Upper lobe of left lung (tissue), 6 donors: ENCODE results near the gene TMEM106C. TPM values are rescaled to one million over a fixed set of nuclear protein-coding genes. Genes with fewer than 3 reads are reported as not detected.

Source experiments
- ATAC-seq, 2 donors: fragments of 200-7000 bp; cut with Tn5 transposase; one replicate each; pipeline ENCODE4 v1.9.1; 2022; ENCODE audit warnings: mild to moderate bottlenecking in 2 of 2, moderate library complexity in 2 of 2; ENCODE audit not compliant: low FRiP score in 2 of 2
- DNase-seq, 2 donors: peaks; one replicate each; pipeline ENCODE4 v3.0.0-alpha.2; 2019 to 2020
- H3K27ac ChIP-seq, 4 donors: fragments of 200-600 bp; sonication (generic); one replicate each; pipeline ENCODE4 v1.5.1; 2016 to 2019
- H3K27me3 ChIP-seq, 4 donors: fragments of 200-600 bp; sonication (generic); one replicate each; pipeline ENCODE4 v1.5.1; 2017 to 2019
- H3K36me3 ChIP-seq, 4 donors: fragments of 200-600 bp; sonication (generic); one replicate each; pipeline ENCODE4 v1.5.1; 2016 to 2019
- H3K4me1 ChIP-seq, 4 donors: fragments of 200-600 bp; sonication (generic); one replicate each; pipeline ENCODE4 v1.5.1; 2018 to 2019
- H3K4me3 ChIP-seq, 4 donors: fragments of 200-600 bp; sonication (generic); one replicate each; pipeline ENCODE4 v1.5.1; 2017 to 2019; ENCODE audit warnings: mild to moderate bottlenecking in 2 of 4, moderate library complexity in 1 of 4
- H3K9me3 ChIP-seq, 4 donors: fragments of 200-600 bp; sonication (generic); one replicate each; pipeline ENCODE4 v1.5.1; 2018 to 2019
- CTCF ChIP-seq, 6 experiments: fragments of 450-650 bp in 4 of 6; fragments of 200-600 bp in 2 of 6; sonication (generic) in 2 of 6; IDR thresholded peaks; one replicate each; pipeline ENCODE4 v1.5.1; 2016 to 2019; ENCODE audit warnings: antibody characterized with exemption in 6 of 6
- EP300 ChIP-seq, 4 donors: sonication (generic); formaldehyde crosslinking; IDR thresholded peaks; one replicate each; pipeline ENCODE4 v1.5.1; 2017; ENCODE audit warnings: antibody characterized with exemption in 4 of 4, control low read depth in 2 of 4
- POLR2A ChIP-seq, 4 donors: fragments of 450-650 bp; IDR thresholded peaks; one replicate each; pipeline ENCODE4 v1.5.1; 2016 to 2017; ENCODE audit warnings: antibody characterized with exemption in 4 of 4, mild to moderate bottlenecking in 2 of 4
- POLR2AphosphoS5 ChIP-seq, 2 donors: sonication (generic); formaldehyde crosslinking; IDR thresholded peaks; one replicate each; pipeline ENCODE4 v1.5.1; 2017; ENCODE audit warnings: antibody characterized with exemption in 2 of 2
- WGBS, 2 donors: methylation state at CpG; one replicate each; pipeline ENCODE4 v1.1.5; 2017 to 2018; 5-methylcytosine and 5-hydroxymethylcytosine counted together
- total RNA-seq, 6 donors: library from RNA; depleted of rRNA in 4 of 6; stranded (reverse); fragments of >200 nt in 4 of 6; gene quantifications; one replicate each; pipeline versions ENCODE4 v1.1.0 to v1.2.1, GENCODE V29; 2016 to 2021
- donor health status: DM: no; HTN: no; CAD: no; lungs with moderate emphysema.
- donor health status: DM: no; HTN: yes; CAD: no; lungs with severe emphysema.

Gene TMEM106C
- total RNA-seq, 6 donors from 2014 or later, result 32.8 to 90.6 (median 38.5) TPM

DNA sequence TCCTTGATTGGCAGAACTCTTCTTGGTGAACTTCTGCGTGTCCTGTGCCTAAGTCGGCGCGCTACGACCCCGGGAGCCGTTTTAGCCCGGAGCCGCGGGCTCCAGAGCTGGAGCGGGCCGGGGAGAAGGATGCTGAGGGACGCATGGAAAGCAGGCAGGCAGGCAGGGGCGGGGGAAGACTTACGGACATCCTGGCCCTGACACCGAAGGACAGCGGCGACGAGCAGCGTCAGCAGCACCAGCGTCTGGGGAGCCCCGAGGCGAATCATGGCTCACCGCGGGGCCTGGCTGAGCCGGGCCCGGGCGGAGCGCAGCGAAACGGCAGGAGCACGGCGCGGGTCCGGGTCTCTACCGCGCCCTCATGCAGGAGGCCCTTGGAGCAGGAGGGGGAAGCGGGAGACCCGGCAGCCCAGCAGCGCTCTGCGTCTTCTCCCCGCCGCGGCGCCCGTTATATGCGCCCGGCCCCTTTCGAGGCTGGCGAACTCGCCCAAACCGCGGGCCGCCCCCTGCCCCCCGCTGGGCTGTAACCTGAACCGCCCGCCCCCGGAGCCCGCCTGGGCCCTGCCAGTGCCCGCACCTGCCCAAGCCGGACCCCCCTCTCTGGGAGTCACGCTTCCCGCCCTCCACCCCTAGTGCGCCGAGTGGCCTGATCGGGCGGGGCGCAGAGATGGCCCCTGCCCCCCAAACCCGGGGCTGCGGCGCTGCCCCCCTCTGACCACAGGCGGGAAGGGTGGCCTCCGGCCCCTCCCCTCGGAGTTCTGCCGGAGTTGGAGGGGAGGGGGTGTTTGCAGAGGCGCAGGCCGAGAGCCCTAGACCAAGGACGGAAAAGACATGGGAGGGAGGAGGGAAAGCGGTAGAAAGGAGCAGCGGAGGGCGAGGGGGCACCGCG, 40.9 kb downstream of the TMEM106C start, which contains the start of gene COL2A1:
Gene COL2A1, minus strand, starts transcription at position 424 of the 889 bp plus-strand sequence. Its CDS starts 155 bp downstream, at position 269.
- Histone ChIP-seq H3K4me3 (peak within 1 kb of the TSS in 3 of 4 donors; percentile 13 to 51 (median 42)), H3K27ac (no peak within 1 kb of the TSS), H3K27me3 (peaks cover 0 to 45% (median 35%) of the 10 kb centered on the region in 4 donors), H3K4me1 (peaks cover 41 to 47% (median 44%) of the 10 kb centered on the region in 4 donors), H3K36me3 (no peaks in the 10 kb centered on the region), H3K9me3 (no peaks in the 10 kb centered on the region)
- TF ChIP-seq POLR2A (IDR thresholded peaks at IDR 0.05) (no peak), EP300 (IDR thresholded peaks at IDR 0.05) (no peak), CTCF (IDR thresholded peaks at IDR 0.05) (no peak), POLR2AphosphoS5 (IDR thresholded peaks at IDR 0.05) (no peak)
- 1 to 4% methylated on average over 18 to 37 of the region's 83 CpGs for WGBS, 2 donors
- ATAC-seq (peak in 1 of 2 donors; percentile 41), DNase-seq (peak in 1 of 2 donors; percentile 84)

- 32 to 35% methylated on average over 17 to 20 of the region's 30 CpGs for WGBS, 2 donors
- Histone ChIP-seq H3K36me3 (no peaks in the 10 kb centered on the region), H3K9me3 (no peaks in the 10 kb centered on the region), H3K4me3 (peak overlapping the region in 1 of 4 donors; percentile 42), H3K27me3 (peaks cover 0 to 45% (median 35%) of the 10 kb centered on the region in 4 donors), H3K27ac (no peak overlapping the region), H3K4me1 (peaks cover 41 to 47% (median 44%) of the 10 kb centered on the region in 4 donors)
- ATAC-seq (no peak), DNase-seq (peak in 1 of 2 donors; percentile 41)
- TF ChIP-seq POLR2AphosphoS5 (IDR thresholded peaks at IDR 0.05), result no peak
These were observed 41.8 kb downstream of the TMEM106C start for GRCh38 chr12:48005001-48005749.

GRCh38 chr12:48005750-48006021, 42.3 kb downstream of the TMEM106C start:
- Histone ChIP-seq H3K27me3 (peaks cover 0 to 45% (median 35%) of the 10 kb centered on the region in 4 donors), H3K4me3 (no peak overlapping the region), H3K36me3 (no peaks in the 10 kb centered on the region), H3K27ac (no peak overlapping the region), H3K4me1 (peaks cover 41 to 46% (median 44%) of the 10 kb centered on the region in 4 donors), H3K9me3 (no peaks in the 10 kb centered on the region)
- DNase-seq (no peak), ATAC-seq (no peak)
- TF ChIP-seq POLR2A (IDR thresholded peaks at IDR 0.05), result no peak
- no peak for TF ChIP-seq EP300 (IDR thresholded peaks at IDR 0.05)
- TF ChIP-seq POLR2AphosphoS5 (IDR thresholded peaks at IDR 0.05), result no peak
- TF ChIP-seq CTCF (IDR thresholded peaks at IDR 0.05), result no peak

DNA sequence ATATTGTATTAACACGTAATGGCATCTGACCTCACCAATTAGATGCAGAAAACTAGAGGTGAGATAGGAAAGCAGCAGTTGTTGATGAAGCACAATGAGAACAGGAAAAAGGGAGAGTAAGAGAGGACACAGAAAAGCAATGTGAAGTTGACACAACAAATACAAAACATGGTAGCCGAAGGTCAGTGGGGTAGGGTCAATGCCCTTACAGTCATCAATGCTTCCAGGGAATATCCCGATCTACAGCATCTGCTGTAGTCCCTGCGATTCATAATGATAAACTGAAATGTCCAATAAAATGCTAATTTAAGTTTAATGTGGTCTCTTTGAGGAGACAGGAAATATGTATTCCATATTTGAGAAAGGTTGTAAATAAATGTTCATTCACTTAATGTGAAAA, 43.8 kb downstream of the TMEM106C start:
- no peaks in the 10 kb centered on the region for H3K9me3 ChIP-seq
- WGBS, 2 donors, result 83 to 96% methylated on average over 4 of the region's 4 CpGs
- peaks cover 0 to 38% (median 27%) of the 10 kb centered on the region in 4 donors for H3K27me3 ChIP-seq
- TF ChIP-seq EP300 (IDR thresholded peaks at IDR 0.05), result no peak
- no peak for TF ChIP-seq POLR2AphosphoS5 (IDR thresholded peaks at IDR 0.05)
- TF ChIP-seq CTCF (IDR thresholded peaks at IDR 0.05), result no peak
- no peak for TF ChIP-seq POLR2A (IDR thresholded peaks at IDR 0.05)
- DNase-seq (no peak), ATAC-seq (no peak)
- peaks cover 29 to 31% (median 30%) of the 10 kb centered on the region in 4 donors for H3K4me1 ChIP-seq
- no peak overlapping the region for H3K4me3 ChIP-seq
- H3K36me3 ChIP-seq, result no peaks in the 10 kb centered on the region
- H3K27ac ChIP-seq, result no peak overlapping the region

DNA sequence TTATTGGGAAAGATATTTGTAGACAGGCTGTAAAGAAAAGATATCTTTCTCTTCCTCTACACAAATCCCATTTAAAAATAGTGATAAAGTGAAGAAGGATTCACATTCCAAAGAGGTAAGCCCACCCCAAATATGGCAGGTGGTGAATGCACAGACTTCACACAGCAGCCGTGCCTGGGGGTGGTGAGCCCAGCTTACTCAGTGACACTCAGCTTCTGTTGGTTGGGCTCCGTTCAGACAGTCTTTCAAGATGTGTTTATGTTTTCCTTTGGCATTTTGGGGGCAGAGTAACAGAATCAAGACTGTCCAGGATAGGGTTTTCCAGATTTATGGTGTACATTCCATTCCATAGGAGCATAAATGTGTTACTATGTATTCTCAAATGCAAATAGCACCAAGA, 45.0 kb downstream of the TMEM106C start:
- H3K36me3 ChIP-seq, result no peaks in the 10 kb centered on the region
- TF ChIP-seq EP300 (IDR thresholded peaks at IDR 0.05) (no peak), POLR2A (IDR thresholded peaks at IDR 0.05) (no peak), POLR2AphosphoS5 (IDR thresholded peaks at IDR 0.05) (no peak), CTCF (IDR thresholded peaks at IDR 0.05) (no peak)

More for the DNA sequence above, 45.0 kb downstream of the TMEM106C start:
- ATAC-seq (no peak), DNase-seq (no peak)
- WGBS, 2 donors, result 41 to 57% methylated on average over 2 of the region's 2 CpGs
- H3K27ac ChIP-seq, result no peak overlapping the region
- no peak overlapping the region for H3K4me3 ChIP-seq
- H3K27me3 ChIP-seq, result peaks cover 0 to 27% (median 22%) of the 10 kb centered on the region in 4 donors
- no peaks in the 10 kb centered on the region for H3K9me3 ChIP-seq
- H3K4me1 ChIP-seq, result peaks cover 17 to 20% (median 19%) of the 10 kb centered on the region in 4 donors
